ACC112 (cell line): ENCODE data around the gene SIGLEC8.

Source experiments
- H2AFZ ChIP-seq: fragments of 200-600 bp; sonication (generic); one replicate; pipeline ENCODE4 v1.6.0; 2017; ENCODE audit warnings: antibody characterized with exemption, low read length; ENCODE audit not compliant: unreplicated experiment
- H3K27ac ChIP-seq: fragments of 200-600 bp; sonication (generic); 2 replicates; pipeline ENCODE4 v1.5.1; 2014; ENCODE audit warnings: low read depth, mild to moderate bottlenecking, antibody characterized with exemption, low read length, moderate library complexity
- H3K27me3 ChIP-seq: fragments of 200-600 bp; sonication (generic); 2 replicates; pipeline ENCODE4 v1.6.1; 2014; ENCODE audit warnings: mild to moderate bottlenecking, antibody characterized with exemption, low read length, moderate library complexity, mixed read lengths; ENCODE audit not compliant: insufficient read depth
- H3K36me3 ChIP-seq: fragments of 200-600 bp; sonication (generic); 2 replicates; pipeline ENCODE4 v1.6.1; 2016; ENCODE audit warnings: mild to moderate bottlenecking, antibody characterized with exemption, low read length, moderate library complexity, mixed read lengths; ENCODE audit not compliant: insufficient read depth
- H3K4me1 ChIP-seq: fragments of 200-600 bp; sonication (generic); one replicate; pipeline ENCODE4 v1.6.1; 2016; ENCODE audit warnings: low read length, mixed read lengths; ENCODE audit not compliant: insufficient read depth, unreplicated experiment, control insufficient read depth
- H3K4me3 ChIP-seq: fragments of 200-600 bp; sonication (generic); 2 replicates; pipeline ENCODE4 v1.5.1; 2014; ENCODE audit warnings: mild to moderate bottlenecking, low read depth, low read length
- H3K79me2 ChIP-seq: fragments of 200-600 bp; sonication (generic); one replicate; pipeline ENCODE4 v1.6.0; 2016; ENCODE audit warnings: low read length; ENCODE audit not compliant: control insufficient read depth, unreplicated experiment, insufficient read depth

SIGLEC8 gene

GRCh38 chr19:51490676-51491075 is 32.4 kb upstream of the SIGLEC8 start:
- Histone ChIP-seq H2AFZ (no peak overlapping the region), H3K27me3 (peaks cover 15% of the 10 kb centered on the region; the same call in 1 of the 2 replicates), H3K27ac (no peak overlapping the region), H3K79me2 (no peaks in the 10 kb centered on the region), H3K4me3 (no peak overlapping the region), H3K36me3 (no peaks in the 10 kb centered on the region), H3K4me1 (no peaks in the 10 kb centered on the region)

DNA sequence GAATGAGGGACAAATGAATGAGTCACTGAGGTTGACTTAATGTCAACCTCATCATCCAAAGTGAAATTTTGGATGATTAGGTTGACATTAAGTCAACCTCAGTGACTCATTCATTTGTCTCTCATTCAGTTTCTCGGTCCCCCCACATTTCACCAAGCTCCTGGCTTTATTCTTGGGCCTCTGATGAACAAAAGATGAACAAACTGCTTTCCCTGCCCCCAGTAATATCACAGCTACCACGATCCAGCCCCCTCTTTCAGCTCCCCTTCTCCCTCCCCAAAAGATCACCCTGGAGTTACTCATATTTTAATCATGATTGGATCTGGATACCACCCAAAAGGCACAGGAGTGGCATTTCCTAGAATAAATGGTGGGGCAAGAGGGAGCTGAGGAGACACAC is 30.9 kb upstream of the SIGLEC8 start:
- H3K36me3 ChIP-seq, result no peaks in the 10 kb centered on the region
- H2AFZ ChIP-seq, result no peak overlapping the region
- H3K79me2 ChIP-seq, result no peaks in the 10 kb centered on the region
- H3K4me1 ChIP-seq, result no peaks in the 10 kb centered on the region
- no peak overlapping the region for H3K4me3 ChIP-seq
- H3K27me3 ChIP-seq, result peaks cover 14% of the 10 kb centered on the region; the same call in 1 of the 2 replicates
- H3K27ac ChIP-seq, result no peak overlapping the region

DNA sequence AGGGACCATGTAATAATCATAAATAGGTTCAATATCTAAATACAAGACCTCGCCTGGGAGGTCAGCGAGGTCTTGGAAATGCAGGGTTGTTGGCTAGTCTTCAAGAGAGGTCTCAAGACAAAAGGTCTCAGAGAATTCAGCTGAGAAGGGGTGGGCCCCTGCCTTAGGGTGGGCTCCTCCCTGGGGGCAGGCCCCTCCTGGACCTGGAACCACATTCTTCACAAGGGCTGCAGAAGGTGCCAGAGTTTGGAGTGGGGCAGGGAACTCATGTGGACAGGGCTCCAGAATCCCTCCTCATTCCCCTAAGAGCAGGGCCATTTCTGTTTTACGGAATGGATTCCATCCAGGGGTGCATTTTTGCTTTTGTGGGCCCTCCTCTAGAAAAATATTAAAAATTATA is 30.2 kb upstream of the SIGLEC8 start:
- H3K27me3 ChIP-seq, result peaks cover 13% of the 10 kb centered on the region; the same call in 1 of the 2 replicates

DNA sequence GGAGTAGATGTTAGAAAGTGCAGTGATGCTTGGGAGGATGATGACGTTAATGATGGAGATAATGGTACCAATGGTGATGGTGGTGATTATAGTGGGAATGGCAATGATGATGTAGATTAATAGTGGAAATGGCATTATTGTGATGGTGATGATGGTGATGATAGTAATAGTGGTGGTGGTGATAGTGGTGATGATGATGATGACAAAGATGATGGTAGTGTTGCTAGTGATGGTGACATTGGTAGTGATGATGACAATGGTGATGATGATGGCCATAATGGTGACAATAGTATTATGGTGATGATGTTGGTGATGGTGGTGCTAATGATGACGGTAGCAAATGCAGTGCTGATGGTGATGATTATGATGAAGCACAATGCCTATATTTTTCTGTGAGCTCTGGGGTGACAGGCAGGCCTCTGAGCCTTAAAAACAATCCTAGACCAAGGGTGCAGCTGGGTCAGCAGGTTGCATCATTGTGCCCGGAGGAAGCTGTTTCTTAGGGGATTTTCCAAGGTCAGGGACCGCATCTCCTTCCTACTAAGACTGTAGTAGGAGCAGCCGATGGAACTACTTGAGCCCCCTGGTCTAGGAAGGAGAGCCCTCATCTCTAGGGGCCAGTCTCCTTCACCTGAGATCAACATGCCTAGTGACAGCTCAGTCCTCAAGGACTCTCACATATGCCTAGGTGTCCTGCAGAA is 27.9 kb upstream of the SIGLEC8 start:
- Histone ChIP-seq H2AFZ (no peak overlapping the region), H3K27me3 (peaks cover 4% of the 10 kb centered on the region; the same call in 1 of the 2 replicates), H3K4me1 (no peaks in the 10 kb centered on the region)

More for the DNA sequence above, 30.2 kb upstream of the SIGLEC8 start:
- Histone ChIP-seq H3K79me2 (no peaks in the 10 kb centered on the region), H3K36me3 (no peaks in the 10 kb centered on the region), H3K4me3 (no peak overlapping the region), H2AFZ (no peak overlapping the region), H3K27ac (no peak overlapping the region), H3K4me1 (no peaks in the 10 kb centered on the region)

DNA sequence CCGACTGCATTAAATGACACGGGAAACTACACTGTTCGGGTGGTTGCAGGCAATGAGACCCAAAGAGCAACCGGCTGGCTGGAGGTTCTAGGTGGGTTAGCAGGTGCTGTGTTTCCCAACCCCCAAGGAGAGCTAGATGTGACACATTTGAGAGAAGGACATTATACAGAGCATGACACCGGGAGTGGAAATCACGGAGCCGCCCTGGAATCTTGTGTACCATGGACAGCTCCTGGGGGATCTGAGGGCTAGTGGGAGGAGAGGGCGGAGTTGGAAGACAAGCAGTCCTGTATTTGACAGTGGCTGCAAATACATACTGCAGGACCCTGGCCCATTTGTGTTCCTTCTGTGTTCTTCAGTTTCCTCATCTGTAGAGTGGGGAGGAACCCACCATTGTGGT is 22.3 kb upstream of the SIGLEC8 start:
- Histone ChIP-seq H3K4me3 (no peak overlapping the region), H3K36me3 (no peaks in the 10 kb centered on the region), H3K27ac (no peak overlapping the region), H3K4me1 (no peaks in the 10 kb centered on the region), H2AFZ (no peak overlapping the region), H3K27me3 (peaks cover 4% of the 10 kb centered on the region; the same call in 1 of the 2 replicates), H3K79me2 (no peaks in the 10 kb centered on the region)

More for the DNA sequence above, 27.9 kb upstream of the SIGLEC8 start:
- Histone ChIP-seq H3K27ac (no peak overlapping the region), H3K36me3 (no peaks in the 10 kb centered on the region), H3K4me3 (no peak overlapping the region), H3K79me2 (no peaks in the 10 kb centered on the region)

GRCh38 chr19:51479531-51480331 is 21.5 kb upstream of the SIGLEC8 start:
- Histone ChIP-seq H3K27me3 (peaks cover 4% of the 10 kb centered on the region; the same call in 1 of the 2 replicates), H3K27ac (no peak overlapping the region), H3K36me3 (no peaks in the 10 kb centered on the region), H2AFZ (no peak overlapping the region), H3K4me3 (no peak overlapping the region), H3K79me2 (no peaks in the 10 kb centered on the region), H3K4me1 (no peaks in the 10 kb centered on the region)

- Histone ChIP-seq H3K79me2 (no peaks in the 10 kb centered on the region), H2AFZ (no peak within 1 kb of the TSS), H3K4me3 (no peak within 1 kb of the TSS), H3K4me1 (no peaks in the 10 kb centered on the region), H3K27me3 (peaks cover 4% of the 10 kb centered on the region; the same call in 1 of the 2 replicates), H3K27ac (no peak within 1 kb of the TSS), H3K36me3 (no peaks in the 10 kb centered on the region)
Measured at GRCh38 chr19:51478381-51479234, 20.4 kb upstream of the SIGLEC8 start, which contains the start of gene CEACAM18. Gene CEACAM18, plus strand, starts transcription at chr19:51478539.

GRCh38 chr19:51477344-51477743 is 19.1 kb upstream of the SIGLEC8 start:
- H3K36me3 ChIP-seq, result no peaks in the 10 kb centered on the region
- H3K4me3 ChIP-seq, result no peak overlapping the region
- no peak overlapping the region for H2AFZ ChIP-seq
- no peak overlapping the region for H3K27ac ChIP-seq
- no peaks in the 10 kb centered on the region; the same call in 1 of the 2 replicates for H3K27me3 ChIP-seq
- H3K4me1 ChIP-seq, result no peaks in the 10 kb centered on the region
- no peaks in the 10 kb centered on the region for H3K79me2 ChIP-seq

- Histone ChIP-seq H3K4me3 (no peak overlapping the region), H3K27me3 (no peaks in the 10 kb centered on the region), H3K36me3 (no peaks in the 10 kb centered on the region), H3K79me2 (no peaks in the 10 kb centered on the region), H3K4me1 (no peaks in the 10 kb centered on the region), H2AFZ (no peak overlapping the region), H3K27ac (no peak overlapping the region)
Measured at GRCh38 chr19:51476164-51476563, 17.9 kb upstream of the SIGLEC8 start.

DNA sequence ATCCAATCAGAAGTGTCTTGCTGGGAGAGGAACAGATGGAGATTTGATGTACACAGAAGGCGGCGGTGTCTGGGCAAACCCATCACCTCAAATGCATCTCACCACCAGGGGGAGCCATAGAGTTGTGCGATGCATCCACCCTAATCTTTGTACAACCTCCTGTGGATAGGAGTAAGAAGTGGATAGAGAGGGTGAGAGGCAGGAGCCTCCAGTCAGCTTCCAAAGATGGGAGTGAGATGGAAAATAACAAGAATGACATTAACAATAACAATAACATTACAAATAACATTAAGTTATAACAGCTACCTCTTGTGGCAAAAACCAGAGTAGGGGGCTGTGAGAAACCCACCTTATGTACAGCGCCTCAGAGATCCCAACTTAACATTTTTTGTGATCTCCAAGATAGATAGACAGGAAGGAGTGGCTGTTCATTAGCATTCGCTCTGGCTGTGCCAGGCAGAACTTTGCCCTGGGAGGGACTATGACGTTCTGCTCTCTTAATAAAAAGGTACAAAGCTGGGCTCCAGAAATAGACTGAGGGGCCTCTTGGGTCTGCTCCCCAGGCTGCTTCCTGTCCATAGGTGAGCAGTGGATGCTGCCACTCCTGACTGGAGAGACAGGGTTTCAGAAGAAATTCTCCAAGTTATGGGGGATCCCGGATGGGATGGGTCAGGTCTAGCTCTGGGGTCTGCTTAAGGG is 14.9 kb upstream of the SIGLEC8 start:
- H3K27ac ChIP-seq, result no peak overlapping the region
- H2AFZ ChIP-seq, result no peak overlapping the region
- H3K4me3 ChIP-seq, result no peak overlapping the region
- H3K4me1 ChIP-seq, result no peaks in the 10 kb centered on the region
- no peaks in the 10 kb centered on the region for H3K36me3 ChIP-seq
- H3K27me3 ChIP-seq, result no peaks in the 10 kb centered on the region
- H3K79me2 ChIP-seq, result no peaks in the 10 kb centered on the region
